SKM-1 (cell line): ENCODE measurements around the gene NKX6-2.

ENCODE experiments used
- DNase-seq: peaks from one replicate; lab custom pipeline; 2025; ENCODE audit not compliant: unreplicated experiment; lab: John Stamatoyannopoulos, UW

The NKX6-2 gene

DNA sequence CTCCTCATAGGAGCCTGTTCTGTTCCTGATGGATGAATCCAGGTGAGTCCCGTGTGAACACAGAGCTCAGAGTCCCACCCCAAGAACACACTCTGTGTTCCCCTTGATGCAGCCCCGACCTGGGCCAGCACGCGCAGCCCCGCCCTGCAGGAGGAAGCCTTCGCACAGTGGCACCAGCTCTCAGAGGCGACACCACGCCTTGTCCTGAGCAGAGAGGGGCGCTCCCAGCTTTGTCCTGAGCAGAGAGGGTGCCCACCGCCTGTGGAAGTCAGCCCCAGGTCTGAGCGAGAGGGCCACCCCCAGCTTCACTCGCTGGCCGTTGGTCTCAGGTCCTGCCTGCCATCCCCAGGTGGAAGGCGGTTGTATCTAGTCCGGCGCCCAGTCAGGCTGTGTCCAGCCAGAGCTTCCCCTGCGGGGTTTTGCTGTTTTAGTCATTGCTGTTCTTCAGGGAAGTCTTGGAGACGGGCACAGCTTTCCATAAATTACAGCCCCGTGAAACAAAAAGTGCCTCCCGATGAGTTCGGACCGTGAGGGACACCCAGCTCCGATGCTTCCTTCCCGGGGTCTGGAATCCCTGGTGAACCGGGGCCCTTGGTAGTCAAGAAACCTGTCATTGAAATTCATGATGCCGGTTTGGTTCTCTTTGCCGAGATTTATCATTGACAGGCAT, 43.6 kb downstream of the NKX6-2 start:
- no peak for DNase-seq

DNA sequence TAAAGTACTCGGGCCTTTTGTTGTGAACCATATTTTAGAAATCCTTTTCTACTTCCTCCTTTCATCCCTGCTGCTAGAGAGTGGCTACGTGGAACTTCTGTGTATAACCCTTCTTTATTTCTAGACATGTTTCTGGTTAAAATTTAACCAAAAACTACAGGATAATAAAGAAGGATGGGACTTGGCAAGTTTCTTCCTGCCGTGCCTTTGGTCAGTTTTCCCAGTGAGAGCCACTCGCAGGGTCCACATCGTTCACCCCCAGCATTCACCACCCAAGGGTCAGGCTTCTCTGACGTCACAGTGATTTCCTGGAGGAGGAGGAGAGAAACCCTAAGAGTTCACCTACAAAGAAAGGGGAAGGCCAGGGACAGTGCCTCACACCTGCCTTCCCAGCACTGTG, 45.4 kb downstream of the NKX6-2 start:
- no peak for DNase-seq

DNA sequence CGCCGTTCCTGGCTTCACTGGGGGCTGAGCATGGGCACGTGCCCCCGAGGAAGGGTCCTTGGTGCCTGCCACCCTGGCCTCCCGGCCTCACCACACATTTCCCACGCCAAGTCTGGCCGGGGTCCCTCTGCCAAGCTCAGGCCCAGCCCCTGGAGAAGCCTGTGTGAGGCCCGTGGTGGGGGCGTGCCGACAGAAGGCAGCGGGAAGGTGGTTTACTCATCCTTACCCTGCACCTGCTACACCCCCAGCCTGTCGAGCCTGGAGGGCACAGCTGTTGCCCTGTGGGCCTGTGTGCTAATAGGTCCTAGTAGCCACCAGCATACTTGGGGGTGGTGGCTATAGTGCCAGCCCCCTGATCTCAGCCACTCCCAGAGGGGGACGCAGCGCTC, 46.7 kb downstream of the NKX6-2 start:
- no peak for DNase-seq

DNA sequence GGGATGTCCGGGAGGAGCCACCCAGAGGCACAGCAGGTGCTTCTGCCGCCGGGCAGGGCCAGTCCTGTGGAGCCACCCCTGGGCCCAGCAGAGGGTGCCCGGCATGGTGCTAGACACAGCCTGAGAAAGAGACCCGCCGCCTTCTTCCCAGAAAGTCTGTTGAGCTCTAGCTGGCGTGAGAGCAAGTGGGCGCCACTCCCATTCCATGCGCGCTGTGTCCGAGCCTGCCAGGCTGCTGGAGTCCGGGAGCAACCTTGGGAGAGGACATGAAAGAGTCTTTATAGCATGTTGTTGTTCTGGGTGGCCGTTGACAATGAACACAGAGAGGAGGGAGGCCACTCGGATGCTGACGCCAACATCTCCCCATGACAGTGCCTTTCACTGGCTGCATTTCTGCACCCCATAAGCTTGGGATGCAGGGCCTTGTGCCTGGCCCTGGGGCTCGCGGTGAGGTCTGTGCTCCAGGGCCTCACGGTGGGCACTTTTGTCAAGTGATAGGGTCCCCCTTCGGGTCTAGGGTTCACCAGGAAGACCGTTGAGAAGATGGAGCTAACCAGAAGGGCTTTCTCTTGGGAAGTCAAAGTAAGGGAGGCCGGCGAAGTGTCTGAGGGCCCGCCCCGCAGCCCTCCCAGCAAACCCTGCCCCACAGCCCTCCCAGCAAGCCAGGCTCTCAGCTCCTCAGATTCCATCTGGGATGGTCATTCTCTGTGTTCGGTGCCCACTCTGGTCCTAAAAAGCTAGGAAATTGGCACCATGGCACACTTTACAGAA, 47.3 kb downstream of the NKX6-2 start:
- no peak for DNase-seq

DNA sequence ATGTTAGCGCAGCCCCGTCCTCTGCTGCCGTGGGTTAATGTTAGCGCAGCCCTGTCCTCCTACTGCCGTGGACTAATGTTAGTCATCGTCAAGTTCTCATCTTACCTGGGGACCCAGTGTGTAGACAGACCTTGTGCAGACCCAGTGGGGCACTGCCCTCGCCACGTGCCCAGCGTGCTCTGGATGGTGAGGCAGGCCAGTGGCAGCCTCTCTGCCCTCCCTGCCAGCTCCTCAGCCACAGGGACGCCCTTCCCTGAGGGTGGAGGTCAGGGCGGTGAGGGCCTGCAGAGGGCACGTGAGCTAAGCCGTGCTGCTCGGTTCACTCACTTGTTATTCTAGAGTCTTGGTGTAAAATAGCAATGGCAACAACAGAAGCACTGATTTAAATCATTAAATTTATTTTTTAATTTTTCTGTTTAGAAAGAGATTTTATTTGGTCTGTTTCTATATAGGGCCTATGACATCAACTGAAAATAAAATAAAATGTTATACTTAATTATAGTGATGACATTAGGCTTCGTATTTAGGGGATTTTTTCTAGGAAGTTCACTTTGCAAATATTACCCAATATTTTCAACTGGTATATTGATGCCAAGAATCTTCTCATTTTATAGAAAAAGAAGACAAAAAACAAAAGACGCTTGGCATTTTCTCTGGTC, 48.4 kb downstream of the NKX6-2 start:
- no peak for DNase-seq

DNA sequence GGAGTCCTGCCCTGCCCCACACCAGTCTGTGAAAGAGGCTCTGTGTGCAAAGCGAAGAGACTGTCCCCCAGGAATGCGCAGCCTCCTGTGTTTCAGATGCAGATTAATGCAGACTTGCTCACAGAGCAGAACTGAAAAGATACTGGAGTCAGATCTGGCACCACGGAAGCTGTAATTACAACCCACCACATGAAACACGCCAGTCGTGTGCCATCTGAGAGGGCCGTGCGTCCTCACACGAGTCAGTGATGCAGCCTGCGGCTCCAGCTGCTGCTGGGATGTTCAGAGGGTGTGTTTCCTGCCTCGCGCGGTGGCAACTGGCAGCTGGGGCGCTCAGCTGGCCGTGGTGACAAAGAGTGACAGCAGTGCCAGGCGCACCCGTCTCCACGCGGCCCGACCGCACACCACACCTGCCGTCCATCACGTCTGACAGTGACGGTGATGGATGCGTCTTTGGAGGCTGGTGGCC, 50.0 kb downstream of the NKX6-2 start:
- DNase-seq: no peak

DNA sequence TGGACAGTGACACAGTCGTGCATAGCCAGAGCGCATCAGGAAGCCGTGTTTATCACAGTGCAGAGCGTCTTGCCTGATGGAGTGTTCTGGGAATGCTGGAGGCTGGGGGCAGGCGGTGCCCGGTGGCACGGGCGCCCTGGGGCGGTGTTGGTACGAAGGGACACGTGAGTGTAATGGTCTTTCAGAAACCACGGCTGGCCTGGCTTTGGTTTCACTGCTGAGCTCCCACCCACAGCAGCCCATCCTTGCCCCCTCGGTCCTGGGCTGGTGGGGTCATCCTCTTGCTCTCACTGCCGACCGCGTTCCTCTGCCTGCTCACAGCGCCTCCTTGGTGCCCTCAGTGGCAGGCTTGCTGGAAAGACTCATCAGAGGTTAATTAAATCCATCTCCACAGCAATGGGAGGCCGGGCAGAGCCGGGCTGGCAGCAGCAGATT, 50.6 kb downstream of the NKX6-2 start:
- DNase-seq: no peak

DNA sequence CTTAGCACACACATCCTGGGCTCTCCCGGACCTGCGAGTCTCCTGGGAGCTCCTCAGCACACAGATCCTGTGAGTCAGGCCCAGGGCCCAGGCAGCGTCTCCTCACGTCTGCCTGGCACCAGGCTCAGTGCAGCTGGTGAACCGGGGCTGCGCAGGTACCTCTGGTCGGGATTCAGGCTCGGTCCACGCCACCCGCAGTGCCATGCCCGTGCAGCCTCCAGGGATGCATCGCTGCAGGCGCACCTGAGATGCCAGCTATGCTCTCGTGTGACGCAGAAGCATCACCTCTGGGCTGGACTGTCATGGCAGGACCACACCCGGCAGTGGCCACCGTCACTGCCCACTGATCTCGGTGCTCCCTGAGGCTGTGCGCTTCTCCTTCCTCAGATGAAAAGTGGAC, 52.0 kb downstream of the NKX6-2 start:
- no peak for DNase-seq
